Colonic mucosa (tissue), 4 donors: ENCODE results near the gene STARD3. TPM values are rescaled to one million over a fixed set of nuclear protein-coding genes. Genes with fewer than 3 reads are reported as not detected.

Source experiments
- DNase-seq: peaks from one replicate; pipeline ENCODE4 v3.0.0-alpha.2; 2020
- H3K27ac ChIP-seq: fragments of 200-600 bp; one replicate; pipeline ENCODE4 v1.8.0; 2021
- H3K27me3 ChIP-seq: fragments of 200-600 bp; one replicate; pipeline ENCODE4 v1.8.0; 2021
- H3K36me3 ChIP-seq: fragments of 200-600 bp; one replicate; pipeline ENCODE4 v1.8.0; 2021
- H3K4me1 ChIP-seq: fragments of 200-600 bp; one replicate; pipeline ENCODE4 v1.8.0; 2021; ENCODE audit warnings: mild to moderate bottlenecking
- H3K4me3 ChIP-seq: fragments of 200-600 bp; one replicate; pipeline ENCODE4 v1.8.0; 2021
- H3K9ac ChIP-seq, 2 donors: one replicate each; pipeline ENCODE4 v1.7.0; 2013; ENCODE audit warnings: control low read depth in 2 of 2, low read depth in 2 of 2, low read length in 2 of 2
- H3K9me3 ChIP-seq: fragments of 200-600 bp; one replicate; pipeline ENCODE4 v1.8.0; 2021
- intact Hi-C: fragments of 100-400 bp; cut with DNase I; formaldehyde crosslinking; loops from one replicate; pipeline ENCODE4 v1.14.1; 2022
- total RNA-seq, 2 donors: library from RNA; stranded (reverse); fragmentation: NEBNext Ultra II Directional in 1 of 2; extraction: Animal tissue kit (Norgen Biotek cat#: 25700) in 1 of 2; gene quantifications; one replicate each; pipeline ENCODE4 v1.2.1, GENCODE V29; 2021
- TF ChIP-seq, protein P1 (sequence below): fragments of 200-600 bp; IDR thresholded peaks from one replicate; pipeline ENCODE4 v1.8.0; 2022; ENCODE audit warnings: antibody characterized with exemption, mild to moderate bottlenecking
- donor health status: healthy.
- donor health status: DM: no; HTN: no; CAD: no.
- donor health status: DM: no; HTN: no; CAD: no.

STARD3 gene
- total RNA-seq, 2 donors from 2014 or later = 30.0 to 41.3 TPM

DNA sequence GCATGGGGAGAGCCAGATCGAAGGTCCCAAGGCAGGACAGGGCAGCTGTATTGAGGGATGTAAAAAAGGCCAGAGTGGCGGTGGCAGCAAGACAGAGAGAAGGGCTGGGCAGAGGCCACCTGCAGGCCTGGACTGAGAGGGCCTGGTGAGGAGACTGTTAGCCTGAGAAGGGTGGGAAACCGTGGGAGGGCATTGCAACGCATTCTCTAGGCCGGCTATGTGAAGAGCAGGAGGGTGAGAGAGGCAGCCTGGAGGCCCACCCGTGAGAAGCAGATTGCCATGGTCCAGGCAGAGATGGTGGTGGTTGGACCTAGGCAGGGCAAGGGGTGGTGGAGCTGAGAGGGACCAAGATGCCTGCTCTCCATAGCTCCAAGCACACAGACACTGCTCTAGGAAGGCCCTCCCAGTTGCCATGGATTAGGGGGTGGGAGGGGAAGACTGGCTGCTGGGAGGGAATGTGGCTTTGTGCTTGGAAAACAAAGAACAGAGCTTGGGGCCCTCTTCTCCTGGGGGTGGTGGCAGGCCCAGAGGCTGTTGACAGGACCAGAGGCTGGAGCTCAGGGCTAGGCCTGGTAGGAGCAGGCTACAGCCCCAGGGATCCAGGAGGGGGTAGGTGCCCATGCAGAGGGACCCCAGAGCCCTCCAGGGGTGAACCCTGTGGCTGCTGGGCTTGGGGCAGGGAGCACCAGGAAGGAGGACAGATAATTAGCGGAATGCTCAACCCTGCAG, 15.8 kb downstream of the STARD3 start:
- no peaks in the 10 kb centered on the region for H3K9me3 ChIP-seq
- H3K4me1 ChIP-seq = peaks cover 30% of the 10 kb centered on the region
- no peaks in the 10 kb centered on the region for H3K27me3 ChIP-seq
- H3K9ac ChIP-seq = peak overlapping the region; percentile 53 to 84
- peak overlapping the region; percentile 57 for H3K27ac ChIP-seq
- TF ChIP-seq, protein P1, sequence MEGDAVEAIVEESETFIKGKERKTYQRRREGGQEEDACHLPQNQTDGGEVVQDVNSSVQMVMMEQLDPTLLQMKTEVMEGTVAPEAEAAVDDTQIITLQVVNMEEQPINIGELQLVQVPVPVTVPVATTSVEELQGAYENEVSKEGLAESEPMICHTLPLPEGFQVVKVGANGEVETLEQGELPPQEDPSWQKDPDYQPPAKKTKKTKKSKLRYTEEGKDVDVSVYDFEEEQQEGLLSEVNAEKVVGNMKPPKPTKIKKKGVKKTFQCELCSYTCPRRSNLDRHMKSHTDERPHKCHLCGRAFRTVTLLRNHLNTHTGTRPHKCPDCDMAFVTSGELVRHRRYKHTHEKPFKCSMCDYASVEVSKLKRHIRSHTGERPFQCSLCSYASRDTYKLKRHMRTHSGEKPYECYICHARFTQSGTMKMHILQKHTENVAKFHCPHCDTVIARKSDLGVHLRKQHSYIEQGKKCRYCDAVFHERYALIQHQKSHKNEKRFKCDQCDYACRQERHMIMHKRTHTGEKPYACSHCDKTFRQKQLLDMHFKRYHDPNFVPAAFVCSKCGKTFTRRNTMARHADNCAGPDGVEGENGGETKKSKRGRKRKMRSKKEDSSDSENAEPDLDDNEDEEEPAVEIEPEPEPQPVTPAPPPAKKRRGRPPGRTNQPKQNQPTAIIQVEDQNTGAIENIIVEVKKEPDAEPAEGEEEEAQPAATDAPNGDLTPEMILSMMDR = no peak
- H3K36me3 ChIP-seq = no peaks in the 10 kb centered on the region
- no peak overlapping the region for H3K4me3 ChIP-seq
- intact Hi-C loops = no loop called here
- DNase-seq = no peak

DNA sequence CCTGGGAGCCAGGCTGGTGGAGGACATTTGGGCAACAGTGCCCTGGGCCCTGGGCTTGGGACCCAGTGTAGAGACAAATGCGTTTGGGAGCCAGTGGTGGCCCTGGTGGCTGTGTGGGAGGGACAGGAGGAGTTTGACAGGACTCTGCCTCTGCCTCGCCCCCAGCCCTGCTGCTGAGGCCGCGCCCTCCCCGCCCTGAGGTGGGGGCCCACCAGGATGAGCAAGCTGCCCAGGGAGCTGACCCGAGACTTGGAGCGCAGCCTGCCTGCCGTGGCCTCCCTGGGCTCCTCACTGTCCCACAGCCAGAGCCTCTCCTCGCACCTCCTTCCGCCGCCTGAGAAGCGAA, 16.3 kb downstream of the STARD3 start:
- no peak for DNase-seq
- Histone ChIP-seq H3K4me1 (peaks cover 30% of the 10 kb centered on the region), H3K27ac (no peak overlapping the region), H3K4me3 (no peak overlapping the region), H3K9me3 (no peaks in the 10 kb centered on the region), H3K9ac (peak overlapping the region; percentile 31 to 84), H3K27me3 (no peaks in the 10 kb centered on the region), H3K36me3 (no peaks in the 10 kb centered on the region)
- intact Hi-C loops = no loop called here
- TF ChIP-seq, protein P1 = no peak

DNA sequence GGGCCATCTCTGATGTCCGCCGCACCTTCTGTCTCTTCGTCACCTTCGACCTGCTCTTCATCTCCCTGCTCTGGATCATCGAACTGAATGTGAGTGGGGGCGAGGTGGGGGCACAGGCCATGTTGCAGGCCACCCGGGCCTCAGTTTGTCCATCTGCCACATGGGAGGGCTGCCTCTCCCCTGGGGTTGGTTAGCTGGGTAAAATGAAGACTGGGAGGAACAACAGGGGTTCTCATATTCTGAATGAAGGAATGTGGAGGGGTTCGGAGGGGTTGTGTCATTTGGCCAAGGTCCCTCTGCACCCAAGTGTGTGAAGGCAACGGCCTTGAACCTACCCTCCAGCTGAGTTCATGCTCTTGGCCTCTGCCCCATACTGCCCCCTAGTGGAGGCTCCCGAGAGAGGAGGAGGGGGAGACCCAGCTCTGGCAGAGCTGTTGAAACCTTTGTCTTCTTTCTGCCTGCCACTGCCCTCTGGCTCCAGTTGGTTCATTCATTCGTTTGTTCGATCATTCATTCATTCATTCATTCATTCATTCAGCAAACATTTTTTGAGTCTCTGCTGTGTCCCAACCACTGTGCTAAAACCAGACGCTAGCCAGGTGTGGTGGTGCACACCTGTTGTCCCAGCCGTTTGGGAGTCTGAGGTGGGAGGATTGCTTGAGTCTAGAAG, 16.9 kb downstream of the STARD3 start:
- peak; percentile 90 for DNase-seq
- Histone ChIP-seq H3K9me3 (no peaks in the 10 kb centered on the region), H3K27me3 (no peaks in the 10 kb centered on the region), H3K36me3 (no peaks in the 10 kb centered on the region), H3K9ac (peak overlapping the region; percentile 31 to 34), H3K27ac (no peak overlapping the region), H3K4me1 (peaks cover 30% of the 10 kb centered on the region), H3K4me3 (no peak overlapping the region)
- intact Hi-C loops = no loop called here
- TF ChIP-seq, protein P1 = peak; percentile 88

DNA sequence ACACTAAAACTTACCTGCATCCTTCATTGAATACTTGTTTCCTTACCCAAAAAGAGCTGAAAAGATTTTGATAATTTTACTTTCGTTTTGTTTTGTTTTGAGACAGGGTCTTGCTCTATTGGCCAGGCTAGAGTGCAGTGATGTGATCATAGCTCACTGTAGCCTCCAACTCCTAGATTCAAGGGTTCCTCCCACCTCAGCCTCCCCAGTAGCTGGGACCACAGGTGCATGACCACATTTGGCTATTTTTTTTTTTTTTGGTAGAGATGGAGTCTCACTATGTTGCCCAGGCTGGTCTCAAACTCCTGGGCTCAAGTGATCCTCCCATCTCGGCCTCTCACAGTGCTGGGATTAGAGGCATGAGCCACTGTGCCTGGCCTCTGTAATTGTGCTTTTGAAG, 18.2 kb downstream of the STARD3 start:
- Histone ChIP-seq H3K27ac (no peak overlapping the region), H3K4me3 (no peak overlapping the region), H3K9me3 (no peaks in the 10 kb centered on the region), H3K4me1 (peaks cover 30% of the 10 kb centered on the region), H3K9ac (no peak overlapping the region), H3K36me3 (no peaks in the 10 kb centered on the region), H3K27me3 (no peaks in the 10 kb centered on the region)
- intact Hi-C loops = no loop called here
- DNase-seq = no peak
- TF ChIP-seq, protein P1 = no peak

DNA sequence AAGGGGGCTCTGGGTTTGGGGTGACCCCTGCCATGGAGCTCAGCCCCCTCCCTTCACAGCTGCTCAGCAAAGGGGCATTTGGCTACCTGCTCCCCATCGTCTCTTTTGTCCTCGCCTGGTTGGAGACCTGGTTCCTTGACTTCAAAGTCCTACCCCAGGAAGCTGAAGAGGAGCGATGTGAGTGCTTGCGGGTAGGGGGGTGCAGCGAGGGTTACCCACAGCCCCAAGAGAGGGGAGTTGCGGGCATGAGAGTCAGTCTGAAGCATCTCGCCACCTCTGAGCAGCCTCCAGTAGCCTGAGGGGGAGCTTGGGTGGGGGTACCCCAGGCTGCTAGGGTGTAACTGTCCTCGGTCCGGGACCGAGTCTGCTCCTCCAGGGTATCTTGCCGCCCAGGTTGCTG, 21.4 kb downstream of the STARD3 start:
- Histone ChIP-seq H3K4me1 (peaks cover 10% of the 10 kb centered on the region), H3K27me3 (no peaks in the 10 kb centered on the region), H3K27ac (no peak overlapping the region), H3K4me3 (no peak overlapping the region), H3K36me3 (peaks cover 5% of the 10 kb centered on the region), H3K9ac (no peak overlapping the region), H3K9me3 (no peaks in the 10 kb centered on the region)
- TF ChIP-seq, protein P1 = no peak
- intact Hi-C loops = no loop called here
- no peak for DNase-seq
